Measurements from ENCODE around the gene ABCA1. TPM values are rescaled to one million over a fixed set of nuclear protein-coding genes. Genes with fewer than 3 reads are reported as not detected.

ABCA1 gene
- total RNA-seq, 2 experiments from 2014 or later, result 1.4 to 2.0 TPM

GRCh38 chr9:104746798-104747197, 181.2 kb downstream of the ABCA1 start:
- ATAC-seq (ENCODE audit: low read depth) (no peak), DNase-seq (no peak)
- H3K4me3 Mint-ChIP-seq, result peak overlapping the region; percentile 93
- H3K27me3 Mint-ChIP-seq, result no peaks in the 10 kb centered on the region
- H3K4me1 Mint-ChIP-seq, result peaks cover 17% of the 10 kb centered on the region
- no peaks in the 10 kb centered on the region for H3K9me3 Mint-ChIP-seq
- peak overlapping the region; percentile 99 for H3K27ac Mint-ChIP-seq
- POLR2A ChIA-PET, result interaction anchor here (1.0 to 2.6 kb wide), 5 partner anchors 17 to 653 kb away, joined by 3 to 28 read pairs (median 6); partner anchors contain the start of genes NIPSNAP3B, SLC44A1 and SMC2
- H3K36me3 Mint-ChIP-seq, result peaks cover 13% of the 10 kb centered on the region

GRCh38 chr9:104746285-104746684, 181.7 kb downstream of the ABCA1 start:
- peaks cover 8% of the 10 kb centered on the region for H3K36me3 Mint-ChIP-seq
- H3K27ac Mint-ChIP-seq, result peak overlapping the region; percentile 19
- DNase-seq (no peak), ATAC-seq (ENCODE audit: low read depth) (no peak)
- POLR2A ChIA-PET, result interaction anchor here (2.6 kb wide), 1 partner anchor 652 kb away, joined by 28 read pairs; the partner anchor contains the start of gene SMC2
- peak overlapping the region; percentile 41 for H3K4me3 Mint-ChIP-seq
- H3K4me1 Mint-ChIP-seq, result peaks cover 17% of the 10 kb centered on the region
- H3K9me3 Mint-ChIP-seq, result no peaks in the 10 kb centered on the region
- H3K27me3 Mint-ChIP-seq, result no peaks in the 10 kb centered on the region

GRCh38 chr9:104745852-104746251, 182.1 kb downstream of the ABCA1 start:
- POLR2A ChIA-PET, result no interaction called here
- DNase-seq (no peak), ATAC-seq (ENCODE audit: low read depth) (no peak)
- Mint-ChIP-seq H3K27me3 (no peaks in the 10 kb centered on the region), H3K9me3 (no peaks in the 10 kb centered on the region), H3K4me3 (no peak overlapping the region), H3K27ac (no peak overlapping the region), H3K4me1 (peaks cover 16% of the 10 kb centered on the region), H3K36me3 (peaks cover 6% of the 10 kb centered on the region)

GRCh38 chr9:104743376-104743985, 184.5 kb downstream of the ABCA1 start:
- no peaks in the 10 kb centered on the region for H3K9me3 Mint-ChIP-seq
- H3K4me1 Mint-ChIP-seq, result peaks cover 6% of the 10 kb centered on the region
- H3K27me3 Mint-ChIP-seq, result no peaks in the 10 kb centered on the region
- no peak overlapping the region for H3K27ac Mint-ChIP-seq
- no peak overlapping the region for H3K4me3 Mint-ChIP-seq
- DNase-seq, result no peak
- POLR2A ChIA-PET, result no interaction called here
- no peak for ATAC-seq (ENCODE audit: low read depth)
- H3K36me3 Mint-ChIP-seq, result peaks cover 2% of the 10 kb centered on the region

GRCh38 chr9:104740621-104741020, 187.3 kb downstream of the ABCA1 start:
- POLR2A ChIA-PET, result no interaction called here
- Mint-ChIP-seq H3K27ac (no peak overlapping the region), H3K4me3 (no peak overlapping the region), H3K9me3 (no peaks in the 10 kb centered on the region), H3K27me3 (no peaks in the 10 kb centered on the region), H3K4me1 (no peaks in the 10 kb centered on the region), H3K36me3 (no peaks in the 10 kb centered on the region)
- ATAC-seq (ENCODE audit: low read depth) (no peak), DNase-seq (no peak)

- H3K4me1 Mint-ChIP-seq, result no peaks in the 10 kb centered on the region
- ATAC-seq (ENCODE audit: low read depth) (no peak), DNase-seq (no peak)
- H3K4me3 Mint-ChIP-seq, result no peak overlapping the region
- H3K27ac Mint-ChIP-seq, result no peak overlapping the region
- H3K36me3 Mint-ChIP-seq, result no peaks in the 10 kb centered on the region
- H3K9me3 Mint-ChIP-seq, result no peaks in the 10 kb centered on the region
- POLR2A ChIA-PET, result no interaction called here
- no peaks in the 10 kb centered on the region for H3K27me3 Mint-ChIP-seq
Observed at GRCh38 chr9:104738452-104738851, 189.5 kb downstream of the ABCA1 start.

Other genes with a start within 250 kb of the ABCA1 start
- gene OR13D1, start 233.6 kb downstream of the ABCA1 start, total RNA-seq, result not detected
- 10 to 100 TPM; 18.3 to 18.7 TPM for gene NIPSNAP3A, start 180.5 kb downstream of the ABCA1 start, total RNA-seq
- gene NIPSNAP3B, start 164.0 kb downstream of the ABCA1 start, total RNA-seq, result 1 to 10 TPM in 1 of 2 experiments, under 1 TPM in 1; 0.96 to 1.1 TPM